ENCODE results near the gene YARS2. TPM values are rescaled to one million over a fixed set of nuclear protein-coding genes. Genes with fewer than 3 reads are reported as not detected.
A peak's percentile ranks its signal among the peaks of the same experiment; 100 is the strongest.

YARS2 gene
- total and polyA plus RNA-seq, 9 of the 15 experiments (the other 6 are each of a cell fraction or from before 2014, with no cell fraction given): 15.2 to 40.9 (median 28.7) TPM

- TF ChIP-seq TAF1 (IDR thresholded peaks at IDR 0.05; ENCODE audit: control insufficient read depth, extremely low read depth, insufficient read depth, low read length, severe bottlenecking) (peak; percentile 94), ESRRA (IDR thresholded peaks at IDR 0.05; ENCODE audit: borderline replicate concordance, low read depth) (peak; percentile 13; the same call in 1 of the 2 replicates), NFRKB (IDR thresholded peaks at IDR 0.05; ENCODE audit: low read depth) (peak; percentile 91), ZBTB5 (IDR thresholded peaks at IDR 0.05) (no peak), CAMTA2 (CRISPR knock-in tag; conservative IDR thresholded peaks at IDR 0.05) (no peak), FOXO4 (CRISPR knock-in tag; IDR thresholded peaks at IDR 0.05) (no peak), ZSCAN32 (CRISPR knock-in tag; IDR thresholded peaks at IDR 0.05) (no peak), ZNF778 (CRISPR knock-in tag; IDR thresholded peaks at IDR 0.05) (no peak), HSF4 (CRISPR knock-in tag; IDR thresholded peaks at IDR 0.05; ENCODE audit: borderline replicate concordance) (peak; percentile 41; the same call in 1 of the 2 replicates), ETV6 (IDR thresholded peaks at IDR 0.05; ENCODE audit: borderline replicate concordance in 1 of 2, low read depth in 2 of 2, low read length in 1 of 2) (no peak), ETV6 (CRISPR knock-in tag; IDR thresholded peaks at IDR 0.05; ENCODE audit: borderline replicate concordance) (no peak), CREB3L1 (IDR thresholded peaks at IDR 0.05; ENCODE audit: borderline replicate concordance, low read depth) (peak; percentile 17; the same call in 1 of the 2 replicates), XRCC5 (IDR thresholded peaks at IDR 0.05; ENCODE audit: low read depth, low read length) (no peak), ILF3 (IDR thresholded peaks at IDR 0.05; ENCODE audit: borderline replicate concordance) (no peak), MLLT1 (IDR thresholded peaks at IDR 0.05) (no peak), MAX (CRISPR knock-in tag; IDR thresholded peaks at IDR 0.05) (no peak), HIVEP1 (CRISPR knock-in tag; IDR thresholded peaks at IDR 0.05) (no peak)
Measured at GRCh38 chr12:32755654-32756475, at the start of gene YARS2 (continued).

All from K562 (cell line).